ENCODE measurements around the gene NPM1. TPM values are rescaled to one million over a fixed set of nuclear protein-coding genes. Genes with fewer than 3 reads are reported as not detected.
"Not testable (repeated sequence)": the region's sequence is repeated elsewhere in the genome, so short reads cannot be mapped to it uniquely, and the experiment has no call there.

NPM1 gene
- total RNA-seq, 1 experiment from 2014 or later: 1,998 TPM

DNA sequence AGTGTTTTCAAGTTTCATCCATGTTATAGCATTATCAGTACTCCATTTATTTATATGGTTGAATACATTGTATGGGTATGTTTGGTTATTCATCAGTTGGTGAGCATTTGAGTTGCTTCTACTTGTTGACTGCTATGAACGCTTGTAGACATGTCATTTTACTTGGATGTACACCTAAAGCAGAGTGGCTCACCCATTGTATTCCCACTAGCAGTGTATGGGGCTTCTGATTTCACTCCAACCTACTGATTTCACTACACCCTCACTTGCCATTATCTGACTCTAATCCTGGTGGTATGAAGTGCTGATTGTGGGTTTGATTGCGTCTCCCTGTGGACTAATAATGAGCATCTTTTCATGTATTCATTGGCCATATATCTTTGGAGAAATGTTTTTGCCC, 9.5 kb downstream of the NPM1 start:
- TF ChIP-seq, protein P1, sequence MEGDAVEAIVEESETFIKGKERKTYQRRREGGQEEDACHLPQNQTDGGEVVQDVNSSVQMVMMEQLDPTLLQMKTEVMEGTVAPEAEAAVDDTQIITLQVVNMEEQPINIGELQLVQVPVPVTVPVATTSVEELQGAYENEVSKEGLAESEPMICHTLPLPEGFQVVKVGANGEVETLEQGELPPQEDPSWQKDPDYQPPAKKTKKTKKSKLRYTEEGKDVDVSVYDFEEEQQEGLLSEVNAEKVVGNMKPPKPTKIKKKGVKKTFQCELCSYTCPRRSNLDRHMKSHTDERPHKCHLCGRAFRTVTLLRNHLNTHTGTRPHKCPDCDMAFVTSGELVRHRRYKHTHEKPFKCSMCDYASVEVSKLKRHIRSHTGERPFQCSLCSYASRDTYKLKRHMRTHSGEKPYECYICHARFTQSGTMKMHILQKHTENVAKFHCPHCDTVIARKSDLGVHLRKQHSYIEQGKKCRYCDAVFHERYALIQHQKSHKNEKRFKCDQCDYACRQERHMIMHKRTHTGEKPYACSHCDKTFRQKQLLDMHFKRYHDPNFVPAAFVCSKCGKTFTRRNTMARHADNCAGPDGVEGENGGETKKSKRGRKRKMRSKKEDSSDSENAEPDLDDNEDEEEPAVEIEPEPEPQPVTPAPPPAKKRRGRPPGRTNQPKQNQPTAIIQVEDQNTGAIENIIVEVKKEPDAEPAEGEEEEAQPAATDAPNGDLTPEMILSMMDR (conservative IDR thresholded peaks at IDR 0.05; ENCODE audit: low read depth, low read length): no peak
- no peak for TF ChIP-seq EZH2 (IDR thresholded peaks at IDR 0.05; ENCODE audit: borderline replicate concordance, low read depth, low read length, poor library complexity, severe bottlenecking)
- ChIA-PET POLR2A (ENCODE audit: low non-redundant PET) (no interaction called here), CTCF (no interaction called here)
- DNase-seq (ENCODE audit: low spot score): no peak
- Histone ChIP-seq H3K36me3 (ENCODE audit: insufficient read depth, low read length, poor library complexity, severe bottlenecking) (peaks cover 99% of the 10 kb centered on the region), H3K27ac (ENCODE audit: low read depth, low read length, poor library complexity, severe bottlenecking) (no peak overlapping the region), H3K4me3 (ENCODE audit: low read depth, low read length, poor library complexity, severe bottlenecking) (no peak overlapping the region), H3K9me3 (ENCODE audit: low read depth, low read length, poor library complexity, severe bottlenecking) (no peaks in the 10 kb centered on the region), H3K27me3 (replicated peaks; ENCODE audit: insufficient read depth, low read depth, low read length, poor library complexity) (no peaks in the 10 kb centered on the region), H3K4me1 (ENCODE audit: insufficient read depth, low read length, poor library complexity, severe bottlenecking) (peaks cover 6% of the 10 kb centered on the region)
- no TSS peak for BruUV-seq (replicated peaks)
- intact Hi-C loops (cut with micrococcal nuclease; ENCODE audit: unreplicated experiment): no loop called here

DNA sequence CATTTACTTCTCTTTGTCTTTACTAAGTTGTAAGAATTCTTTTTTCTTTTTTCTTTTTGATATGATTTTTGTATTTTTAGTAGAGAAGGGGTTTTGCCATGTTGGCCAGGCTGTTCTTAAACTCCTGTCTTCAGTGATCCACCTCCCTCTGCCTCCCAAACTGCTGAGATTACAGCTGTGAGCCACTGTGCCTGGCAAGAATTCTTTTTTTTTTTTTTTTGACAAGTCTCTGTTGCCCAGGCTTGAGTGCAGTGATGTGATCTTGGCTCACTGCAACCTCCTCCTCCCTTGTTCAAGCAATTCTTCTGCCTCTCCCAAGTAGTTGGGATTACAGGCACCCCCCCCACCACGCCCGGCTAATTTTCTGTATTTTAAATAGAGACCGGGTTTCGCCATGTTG, 9.9 kb downstream of the NPM1 start:
- CTCF ChIA-PET: no interaction called here
- DNase-seq (ENCODE audit: low spot score): no peak

DNA sequence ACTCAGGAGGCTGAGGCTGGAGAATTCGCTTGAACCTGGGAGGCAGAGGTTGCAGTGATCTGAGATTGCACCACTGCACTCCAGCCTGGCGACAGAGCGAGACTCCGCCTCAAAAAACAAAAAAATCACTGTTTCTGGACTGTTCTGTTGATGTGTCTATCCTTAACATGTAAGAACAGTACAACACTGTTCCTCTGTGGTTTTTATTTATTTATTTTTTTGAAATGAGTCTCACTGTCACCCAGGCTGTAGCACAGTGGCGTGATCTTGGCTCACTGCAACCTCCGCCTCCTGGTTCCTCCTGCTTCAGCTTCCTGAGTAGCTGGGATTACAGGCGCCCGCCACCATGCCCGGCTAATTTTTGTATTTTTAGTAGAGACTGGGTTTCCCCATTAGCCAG, 11.0 kb downstream of the NPM1 start:
- H3K27ac ChIP-seq (ENCODE audit: low read depth, low read length, poor library complexity, severe bottlenecking); intact Hi-C loops (cut with micrococcal nuclease; ENCODE audit: unreplicated experiment); H3K4me3 ChIP-seq (ENCODE audit: low read depth, low read length, poor library complexity, severe bottlenecking); BruUV-seq (replicated peaks); POLR2A ChIA-PET (ENCODE audit: low non-redundant PET); CTCF ChIA-PET; H3K4me1 ChIP-seq (ENCODE audit: insufficient read depth, low read length, poor library complexity, severe bottlenecking); DNase-seq (ENCODE audit: low spot score); H3K27me3 ChIP-seq (replicated peaks; ENCODE audit: insufficient read depth, low read depth, low read length, poor library complexity); H3K9me3 ChIP-seq (ENCODE audit: low read depth, low read length, poor library complexity, severe bottlenecking): not testable (repeated sequence)
- H3K36me3 ChIP-seq (ENCODE audit: insufficient read depth, low read length, poor library complexity, severe bottlenecking): peaks cover 84% of the 10 kb centered on the region

More for the DNA sequence above, 9.9 kb downstream of the NPM1 start:
- POLR2A ChIA-PET (ENCODE audit: low non-redundant PET): no interaction called here
- Histone ChIP-seq H3K4me3 (ENCODE audit: low read depth, low read length, poor library complexity, severe bottlenecking) (no peak overlapping the region), H3K36me3 (ENCODE audit: insufficient read depth, low read length, poor library complexity, severe bottlenecking) (peaks cover 95% of the 10 kb centered on the region), H3K27me3 (replicated peaks; ENCODE audit: insufficient read depth, low read depth, low read length, poor library complexity) (no peaks in the 10 kb centered on the region), H3K4me1 (ENCODE audit: insufficient read depth, low read length, poor library complexity, severe bottlenecking) (peaks cover 6% of the 10 kb centered on the region), H3K9me3 (ENCODE audit: low read depth, low read length, poor library complexity, severe bottlenecking) (no peaks in the 10 kb centered on the region), H3K27ac (ENCODE audit: low read depth, low read length, poor library complexity, severe bottlenecking) (no peak overlapping the region)
- intact Hi-C loops (cut with micrococcal nuclease; ENCODE audit: unreplicated experiment): no loop called here
- TF ChIP-seq, protein P1 (conservative IDR thresholded peaks at IDR 0.05; ENCODE audit: low read depth, low read length): no peak
- TF ChIP-seq EZH2 (IDR thresholded peaks at IDR 0.05; ENCODE audit: borderline replicate concordance, low read depth, low read length, poor library complexity, severe bottlenecking): no peak
- BruUV-seq (replicated peaks): no TSS peak

DNA sequence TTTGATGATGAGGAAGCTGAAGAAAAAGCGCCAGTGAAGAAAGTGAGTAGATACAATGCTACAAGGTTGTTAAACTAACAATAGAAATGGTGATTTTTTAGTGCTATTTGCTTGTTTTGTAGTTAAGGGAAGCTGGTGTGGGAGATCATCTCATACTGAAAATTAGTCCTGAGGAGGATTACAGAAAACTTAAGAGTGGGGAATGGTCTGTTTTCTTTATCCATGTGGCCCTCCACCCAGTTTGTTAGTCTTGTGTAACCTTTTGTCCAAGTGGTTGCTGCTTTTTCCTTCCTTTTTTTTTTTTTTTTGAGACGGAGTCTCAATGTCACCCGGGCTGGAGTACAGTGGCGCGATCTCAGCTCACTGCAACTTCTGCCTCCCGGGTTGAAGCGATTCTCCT, 12.5 kb downstream of the NPM1 start:
- no peaks in the 10 kb centered on the region for H3K9me3 ChIP-seq (ENCODE audit: low read depth, low read length, poor library complexity, severe bottlenecking)
- H3K36me3 ChIP-seq (ENCODE audit: insufficient read depth, low read length, poor library complexity, severe bottlenecking): peaks cover 74% of the 10 kb centered on the region
- H3K4me1 ChIP-seq (ENCODE audit: insufficient read depth, low read length, poor library complexity, severe bottlenecking): no peaks in the 10 kb centered on the region
- DNase-seq (ENCODE audit: low spot score): no peak
- no peak overlapping the region for H3K27ac ChIP-seq (ENCODE audit: low read depth, low read length, poor library complexity, severe bottlenecking)
- H3K4me3 ChIP-seq (ENCODE audit: low read depth, low read length, poor library complexity, severe bottlenecking): no peak overlapping the region
- POLR2A ChIA-PET (ENCODE audit: low non-redundant PET): no interaction called here
- TF ChIP-seq, protein P1 (conservative IDR thresholded peaks at IDR 0.05; ENCODE audit: low read depth, low read length): no peak
- TF ChIP-seq EZH2 (IDR thresholded peaks at IDR 0.05; ENCODE audit: borderline replicate concordance, low read depth, low read length, poor library complexity, severe bottlenecking): no peak
- CTCF ChIA-PET: no interaction called here
- no TSS peak for BruUV-seq (replicated peaks)
- intact Hi-C loops (cut with micrococcal nuclease; ENCODE audit: unreplicated experiment): no loop called here
- H3K27me3 ChIP-seq (replicated peaks; ENCODE audit: insufficient read depth, low read depth, low read length, poor library complexity): no peaks in the 10 kb centered on the region
